ENCODE data around the gene IRAK2. TPM values are rescaled to one million over a fixed set of nuclear protein-coding genes. Genes with fewer than 3 reads are reported as not detected.

The IRAK2 gene
- total RNA-seq, 3 donors from 2014 or later (not counting 1 experiment from before 2014, with no cell fraction given): 10.4 to 28.2 (median 10.9) TPM

DNA sequence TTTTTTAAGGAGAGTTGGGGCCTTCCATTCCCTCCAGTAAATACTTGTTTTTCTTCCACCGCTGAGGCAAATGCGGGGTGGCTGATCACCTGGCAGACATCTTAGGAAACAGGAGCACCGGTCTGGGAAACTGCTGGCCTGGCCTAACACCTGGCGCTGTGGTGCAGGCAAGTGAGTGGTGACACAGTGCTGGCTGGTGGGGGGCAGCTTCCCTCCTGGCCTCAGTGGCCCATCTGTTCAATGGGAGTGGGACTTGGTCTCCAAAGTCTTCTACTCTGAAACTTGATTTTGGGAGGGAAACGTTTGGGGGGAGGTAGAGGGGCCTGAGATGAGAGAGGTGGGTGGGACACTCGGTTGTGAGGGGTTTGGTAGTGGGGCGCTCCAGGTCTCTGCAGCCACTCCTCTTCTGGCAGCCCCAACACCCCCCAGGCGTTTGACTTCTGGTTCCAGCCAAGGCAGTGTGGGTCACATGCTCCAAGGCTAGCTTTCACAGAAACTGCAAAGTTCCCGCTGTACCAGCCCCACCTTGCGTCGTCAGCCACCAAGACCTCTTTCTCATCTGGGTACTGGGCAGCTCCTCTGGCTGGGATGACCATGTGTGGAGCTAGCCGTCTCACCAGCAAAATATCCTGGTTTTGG lies 123.3 kb downstream of the IRAK2 start:
- peaks cover 39% of the 10 kb centered on the region for H3K36me3 ChIP-seq (ENCODE audit: control insufficient read depth, insufficient read depth, low read length)
- intact Hi-C loops (cut with micrococcal nuclease): no loop called here
- TF ChIP-seq, protein P1, sequence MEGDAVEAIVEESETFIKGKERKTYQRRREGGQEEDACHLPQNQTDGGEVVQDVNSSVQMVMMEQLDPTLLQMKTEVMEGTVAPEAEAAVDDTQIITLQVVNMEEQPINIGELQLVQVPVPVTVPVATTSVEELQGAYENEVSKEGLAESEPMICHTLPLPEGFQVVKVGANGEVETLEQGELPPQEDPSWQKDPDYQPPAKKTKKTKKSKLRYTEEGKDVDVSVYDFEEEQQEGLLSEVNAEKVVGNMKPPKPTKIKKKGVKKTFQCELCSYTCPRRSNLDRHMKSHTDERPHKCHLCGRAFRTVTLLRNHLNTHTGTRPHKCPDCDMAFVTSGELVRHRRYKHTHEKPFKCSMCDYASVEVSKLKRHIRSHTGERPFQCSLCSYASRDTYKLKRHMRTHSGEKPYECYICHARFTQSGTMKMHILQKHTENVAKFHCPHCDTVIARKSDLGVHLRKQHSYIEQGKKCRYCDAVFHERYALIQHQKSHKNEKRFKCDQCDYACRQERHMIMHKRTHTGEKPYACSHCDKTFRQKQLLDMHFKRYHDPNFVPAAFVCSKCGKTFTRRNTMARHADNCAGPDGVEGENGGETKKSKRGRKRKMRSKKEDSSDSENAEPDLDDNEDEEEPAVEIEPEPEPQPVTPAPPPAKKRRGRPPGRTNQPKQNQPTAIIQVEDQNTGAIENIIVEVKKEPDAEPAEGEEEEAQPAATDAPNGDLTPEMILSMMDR (IDR thresholded peaks at IDR 0.05): no peak
- 95% methylated on average over 11 of the region's 12 CpGs for WGBS (ENCODE audit: insufficient coverage)
- H3K4me1 Mint-ChIP-seq: peaks cover 26% of the 10 kb centered on the region in 2 donors
- no peak overlapping the region for H3K27ac ChIP-seq (ENCODE audit: low read length)
- no peaks in the 10 kb centered on the region for H3K27me3 ChIP-seq (ENCODE audit: control insufficient read depth, insufficient read depth, low read length)
- H3K27ac Mint-ChIP-seq: no peak overlapping the region
- no peak for ATAC-seq
- H3K4me1 ChIP-seq (ENCODE audit: control insufficient read depth, insufficient read depth, low read length): peaks cover 25% of the 10 kb centered on the region
- no peak overlapping the region for H3K4me3 ChIP-seq (ENCODE audit: low read length)
- DNase-seq: no peak
- H3K4me3 Mint-ChIP-seq: no peak overlapping the region
- H3K36me3 Mint-ChIP-seq: no peaks in the 10 kb centered on the region
- no peaks in the 10 kb centered on the region for H3K27me3 Mint-ChIP-seq (ENCODE audit: low read depth in 2 of 2)
- no peaks in the 10 kb centered on the region for H3K9me3 Mint-ChIP-seq
- no peaks in the 10 kb centered on the region for H3K9me3 ChIP-seq (ENCODE audit: control insufficient read depth, insufficient read depth, low read length)

DNA sequence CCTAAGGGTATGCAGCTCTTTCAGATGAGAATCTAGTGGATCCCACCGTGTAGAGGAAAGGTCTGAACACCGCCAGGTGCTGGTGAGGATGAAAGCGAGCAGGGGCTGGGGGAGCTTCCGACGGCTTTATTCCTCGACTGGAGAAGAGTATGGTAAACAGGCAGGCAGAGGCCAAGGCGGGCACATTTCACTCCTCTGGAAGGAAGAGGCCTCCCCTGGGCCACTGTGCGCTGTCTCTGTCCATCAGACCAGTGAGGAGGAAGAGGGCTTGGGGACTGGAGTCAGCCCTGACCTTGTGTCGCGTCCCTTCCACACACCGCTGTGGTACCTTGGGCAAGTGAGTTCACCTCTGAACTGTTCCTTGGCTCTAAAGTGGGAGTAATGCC lies 123.8 kb downstream of the IRAK2 start:
- Histone ChIP-seq H3K36me3 (ENCODE audit: control insufficient read depth, insufficient read depth, low read length) (peaks cover 35% of the 10 kb centered on the region), H3K9me3 (ENCODE audit: control insufficient read depth, insufficient read depth, low read length) (no peaks in the 10 kb centered on the region), H3K27me3 (ENCODE audit: control insufficient read depth, insufficient read depth, low read length) (no peaks in the 10 kb centered on the region), H3K4me3 (ENCODE audit: low read length) (no peak overlapping the region), H3K4me1 (ENCODE audit: control insufficient read depth, insufficient read depth, low read length) (peaks cover 29% of the 10 kb centered on the region), H3K27ac (ENCODE audit: low read length) (no peak overlapping the region)
- Mint-ChIP-seq H3K4me1 (peaks cover 26 to 27% of the 10 kb centered on the region in 2 donors), H3K36me3 (no peaks in the 10 kb centered on the region), H3K9me3 (no peaks in the 10 kb centered on the region), H3K27ac (no peak overlapping the region), H3K4me3 (no peak overlapping the region), H3K27me3 (ENCODE audit: low read depth in 2 of 2) (no peaks in the 10 kb centered on the region)
- TF ChIP-seq, protein P1 (IDR thresholded peaks at IDR 0.05): no peak
- WGBS (ENCODE audit: insufficient coverage): 97% methylated on average over 11 of the region's 11 CpGs
- DNase-seq (no peak), ATAC-seq (no peak)
- intact Hi-C loops (cut with micrococcal nuclease): no loop called here

DNA sequence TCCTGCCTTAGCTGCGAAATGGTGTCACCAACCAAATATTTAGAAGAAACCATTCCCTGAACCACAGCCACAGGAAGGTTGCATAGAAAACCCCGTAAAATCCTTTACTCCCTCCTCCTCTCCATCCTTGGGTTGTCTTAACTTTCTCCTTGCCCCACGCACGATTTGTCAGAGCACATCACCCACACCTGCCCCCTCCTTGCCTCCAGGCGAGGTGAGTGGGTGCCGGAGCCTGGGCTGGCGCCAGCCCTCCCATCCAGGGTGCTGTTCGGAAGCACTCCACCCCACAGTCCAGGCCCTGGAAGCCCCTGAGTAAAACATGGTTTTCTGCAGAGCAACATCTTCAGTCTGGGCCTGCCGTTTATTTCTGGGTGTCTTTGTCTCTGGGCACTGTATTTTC lies 124.4 kb downstream of the IRAK2 start:
- Histone ChIP-seq H3K27me3 (ENCODE audit: control insufficient read depth, insufficient read depth, low read length) (no peaks in the 10 kb centered on the region), H3K4me1 (ENCODE audit: control insufficient read depth, insufficient read depth, low read length) (peaks cover 30% of the 10 kb centered on the region), H3K27ac (ENCODE audit: low read length) (no peak overlapping the region), H3K36me3 (ENCODE audit: control insufficient read depth, insufficient read depth, low read length) (peaks cover 34% of the 10 kb centered on the region), H3K4me3 (ENCODE audit: low read length) (no peak overlapping the region), H3K9me3 (ENCODE audit: control insufficient read depth, insufficient read depth, low read length) (no peaks in the 10 kb centered on the region)
- intact Hi-C loops (cut with micrococcal nuclease): no loop called here
- 97% methylated on average over 9 of the region's 9 CpGs for WGBS (ENCODE audit: insufficient coverage)
- Mint-ChIP-seq H3K4me1 (peaks cover 26 to 28% of the 10 kb centered on the region in 2 donors), H3K27ac (no peak overlapping the region), H3K4me3 (no peak overlapping the region), H3K36me3 (no peaks in the 10 kb centered on the region), H3K9me3 (no peaks in the 10 kb centered on the region), H3K27me3 (ENCODE audit: low read depth in 2 of 2) (no peaks in the 10 kb centered on the region)
- TF ChIP-seq, protein P1 (IDR thresholded peaks at IDR 0.05): no peak
- DNase-seq (no peak), ATAC-seq (no peak)

Data from natural killer cell (primary cell).